H9 (cell line): ENCODE measurements around the gene CHMP6. TPM values are rescaled to one million over a fixed set of nuclear protein-coding genes. Genes with fewer than 3 reads are reported as not detected.
A peak's percentile ranks its signal among the peaks of the same experiment; 100 is the strongest.

Experiments
- DNase-seq: peaks from one replicate; pipeline ENCODE4 v3.0.0-alpha.2; 2017
- H2AFZ ChIP-seq: one replicate; pipeline ENCODE4 v1.6.1; 2013; ENCODE audit warnings: mild to moderate bottlenecking, low read length, control low read depth, moderate library complexity
- H2AK5ac ChIP-seq: 2 replicates; pipeline ENCODE4 v1.6.1; 2013; ENCODE audit warnings: low read length, control low read depth, mixed read lengths; ENCODE audit not compliant: insufficient read length
- H2BK120ac ChIP-seq: one replicate; pipeline ENCODE4 v1.6.1; 2013; ENCODE audit warnings: low read depth, mild to moderate bottlenecking, low read length, control low read depth, inconsistent platforms; ENCODE audit not compliant: poor library complexity, severe bottlenecking
- H2BK12ac ChIP-seq: 2 replicates; pipeline ENCODE4 v1.6.1; 2013; ENCODE audit warnings: low read length, control low read depth, mixed read lengths, low read depth; ENCODE audit not compliant: insufficient read length
- H2BK15ac ChIP-seq: 2 replicates; pipeline ENCODE4 v1.6.1; 2013; ENCODE audit warnings: low read depth, low read length, control low read depth
- H2BK20ac ChIP-seq: one replicate; pipeline ENCODE4 v1.6.1; 2013; ENCODE audit warnings: low read depth, mild to moderate bottlenecking, low read length, control low read depth, inconsistent platforms; ENCODE audit not compliant: poor library complexity, severe bottlenecking
- H2BK5ac ChIP-seq: 2 replicates; pipeline ENCODE4 v1.6.1; 2013; ENCODE audit warnings: low read length, control low read depth, mixed read lengths; ENCODE audit not compliant: insufficient read length
- H3K14ac ChIP-seq: 2 replicates; pipeline ENCODE4 v1.6.1; 2013; ENCODE audit warnings: low read length, control low read depth; ENCODE audit not compliant: insufficient read depth
- H3K18ac ChIP-seq: 2 replicates; pipeline ENCODE4 v1.6.1; 2013; ENCODE audit warnings: low read depth, mild to moderate bottlenecking, mixed read lengths, low read length, control low read depth; ENCODE audit not compliant: insufficient read length
- H3K23ac ChIP-seq: 2 replicates; pipeline ENCODE4 v1.6.1; 2013; ENCODE audit warnings: low read length, control low read depth, mixed read lengths, low read depth; ENCODE audit not compliant: insufficient read length
- H3K23me2 ChIP-seq: 2 replicates; pipeline ENCODE4 v1.6.1; 2013; ENCODE audit warnings: low read depth, mild to moderate bottlenecking, mixed read lengths, low read length, control low read depth; ENCODE audit not compliant: insufficient read length, poor library complexity, severe bottlenecking
- H3K27ac ChIP-seq: 2 replicates; pipeline ENCODE4 v1.5.1; 2013; ENCODE audit warnings: low read length, control low read depth, mixed read lengths, low read depth; ENCODE audit not compliant: insufficient read length
- H3K27me3 ChIP-seq: 2 replicates; pipeline ENCODE4 v1.6.1; 2013; ENCODE audit warnings: low read length, control low read depth, inconsistent platforms; ENCODE audit not compliant: insufficient read depth
- H3K4ac ChIP-seq: 2 replicates; pipeline ENCODE4 v1.6.1; 2013; ENCODE audit warnings: low read depth, mild to moderate bottlenecking, control low read depth, inconsistent platforms, low read length, moderate library complexity
- H3K4me1 ChIP-seq: 2 replicates; pipeline ENCODE4 v1.6.1; 2013; ENCODE audit warnings: low read length, control low read depth, inconsistent platforms; ENCODE audit not compliant: insufficient read depth
- H3K4me2 ChIP-seq: 2 replicates; pipeline ENCODE4 v1.6.1; 2013; ENCODE audit warnings: low read length, control low read depth, mixed read lengths; ENCODE audit not compliant: insufficient read length, insufficient read depth
- H3K56ac ChIP-seq: 2 replicates; pipeline ENCODE4 v1.6.1; 2013; ENCODE audit warnings: low read depth, mild to moderate bottlenecking, mixed read lengths, low read length, control low read depth; ENCODE audit not compliant: insufficient read length
- H3K79me1 ChIP-seq: 2 replicates; pipeline ENCODE4 v1.6.1; 2013; ENCODE audit warnings: low read depth, mild to moderate bottlenecking, moderate library complexity, low read length, control low read depth, inconsistent platforms; ENCODE audit not compliant: insufficient read depth, poor library complexity, severe bottlenecking
- H3K79me2 ChIP-seq: 2 replicates; pipeline ENCODE4 v1.6.1; 2013; ENCODE audit warnings: low read length, control low read depth, inconsistent platforms; ENCODE audit not compliant: insufficient read depth
- H3K9ac ChIP-seq: 2 replicates; pipeline ENCODE4 v1.6.1; 2013; ENCODE audit warnings: low read length, control low read depth, mixed read lengths; ENCODE audit not compliant: insufficient read length; ENCODE audit errors: extremely low read depth
- H3K9me3 ChIP-seq: one replicate; pipeline ENCODE4 v1.6.1; 2013; ENCODE audit warnings: low read depth, low read length, inconsistent platforms; ENCODE audit not compliant: control insufficient read depth
- H3T11ph ChIP-seq: one replicate; pipeline ENCODE4 v1.6.1; 2013; ENCODE audit warnings: mild to moderate bottlenecking, low read length, control low read depth, inconsistent platforms
- H4K20me1 ChIP-seq: one replicate; pipeline ENCODE4 v1.6.1; 2013; ENCODE audit not compliant: control insufficient read depth, insufficient read length, insufficient read depth
- H4K5ac ChIP-seq: 2 replicates; pipeline ENCODE4 v1.6.1; 2013; ENCODE audit warnings: low read depth, mild to moderate bottlenecking, mixed read lengths, low read length, control low read depth; ENCODE audit not compliant: insufficient read length
- H4K8ac ChIP-seq: replicated peaks from 2 replicates; pipeline ENCODE4 v1.6.1; 2013; ENCODE audit warnings: low read length, control low read depth, mixed read lengths, low read depth; ENCODE audit not compliant: insufficient read length
- H4K91ac ChIP-seq: 2 replicates; pipeline ENCODE4 v1.6.1; 2013; ENCODE audit warnings: low read depth, mild to moderate bottlenecking, moderate library complexity, mixed read lengths, low read length, control low read depth; ENCODE audit not compliant: insufficient read length
- H3K27ac Mint-ChIP-seq, 3 experiments: 2 replicates in 2 of 3; 3 replicates in 1 of 3; pipeline ENCODE4 v1.8.0; 2020 to 2021; ENCODE audit warnings: mixed read lengths in 3 of 3, mild to moderate bottlenecking in 1 of 3, moderate library complexity in 1 of 3
- H3K27me3 Mint-ChIP-seq: 2 replicates; pipeline ENCODE4 v1.8.0; 2021; ENCODE audit warnings: low read depth, mild to moderate bottlenecking, moderate library complexity, mixed read lengths
- H3K36me3 Mint-ChIP-seq, 3 experiments: 2 replicates in 2 of 3; 3 replicates in 1 of 3; pipeline ENCODE4 v1.8.0; 2020 to 2021; ENCODE audit warnings: low read depth in 3 of 3, mixed read lengths in 3 of 3; ENCODE audit not compliant: insufficient read depth in 1 of 3
- H3K4me1 Mint-ChIP-seq, 2 experiments: 2 replicates each; pipeline ENCODE4 v1.8.0; 2020; ENCODE audit warnings: mixed read lengths in 2 of 2
- H3K4me3 Mint-ChIP-seq, 2 experiments: 2 replicates in 1 of 2; 3 replicates in 1 of 2; pipeline ENCODE4 v1.8.0; 2020 to 2021; ENCODE audit warnings: mild to moderate bottlenecking in 2 of 2, mixed read lengths in 2 of 2, moderate library complexity in 1 of 2
- H3K9me3 Mint-ChIP-seq, 2 experiments: 2 replicates in 1 of 2; 3 replicates in 1 of 2; pipeline ENCODE4 v1.8.0; 2020; ENCODE audit warnings: mild to moderate bottlenecking in 2 of 2, mixed read lengths in 2 of 2, moderate library complexity in 1 of 2
- WGBS: extraction: QIAGEN DNeasy Blood & Tissue Kit; methylation state at CpG from one replicate; pipeline ENCODE4 v1.1.7; 2013; ENCODE audit warnings: missing lambda C conversion rate, low lambda C conversion rate, mixed read lengths; ENCODE audit not compliant: insufficient read length; ENCODE audit errors: extremely low coverage; 5-methylcytosine and 5-hydroxymethylcytosine counted together
- total RNA-seq: library from RNA; stranded (reverse); gene quantifications from 2 replicates; pipeline ENCODE4 v1.2.1, GENCODE V29; 2021
- TF ChIP-seq, protein P1 (sequence below): fragments of 200-600 bp; sonication (generic); conservative IDR thresholded peaks from 3 replicates; pipeline ENCODE4 v1.8.0; 2021; ENCODE audit warnings: antibody characterized with exemption, mild to moderate bottlenecking

The CHMP6 gene
- total RNA-seq, 1 experiment from 2014 or later: 23.4 TPM

DNA sequence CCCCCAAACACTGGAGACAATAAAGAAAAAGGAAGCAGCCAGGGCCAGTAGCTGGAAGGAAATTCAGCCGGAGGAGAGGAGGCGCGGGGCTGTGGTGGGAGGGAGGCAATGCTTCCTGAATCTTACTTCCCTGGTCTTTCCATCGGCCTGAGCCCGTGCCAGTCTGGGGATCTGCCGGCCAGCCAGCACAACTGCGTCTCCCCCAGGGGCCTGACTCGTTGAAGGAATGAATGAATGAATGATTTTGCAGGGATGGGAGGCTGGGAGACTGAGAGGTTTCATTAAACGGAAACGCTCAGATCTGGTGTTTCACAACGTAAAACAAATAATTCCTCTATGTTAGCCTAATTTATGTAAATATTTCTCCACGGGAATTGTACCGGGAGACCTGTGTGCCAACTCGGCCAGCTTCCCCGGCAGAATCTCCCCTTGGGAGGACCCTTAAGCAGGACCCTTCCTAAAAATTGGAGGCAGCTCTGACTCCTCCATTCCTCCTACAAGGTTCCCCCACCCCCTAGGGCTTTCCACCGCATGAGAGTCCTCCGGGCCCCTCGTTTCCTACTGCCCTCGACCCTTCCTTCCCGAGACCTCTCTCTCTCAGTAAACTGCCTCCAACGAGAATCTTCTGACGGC, 42.0 kb downstream of the CHMP6 start:
- Mint-ChIP-seq H3K9me3 (no peaks in the 10 kb centered on the region; a peak in 1 of 5 replicates), H3K36me3 (peaks cover 0 to 21% (median 11%) of the 10 kb centered on the region in 3 experiments; a peak in 5 of 7 replicates), H3K4me3 (peak overlapping the region; percentile 79 to 92), H3K4me1 (peaks cover 30 to 38% of the 10 kb centered on the region in 2 experiments), H3K27ac (no peak overlapping the region), H3K27me3 (peaks cover 27% of the 10 kb centered on the region)
- Histone ChIP-seq H2AK5ac (no peak overlapping the region), H3K23ac (no peak overlapping the region), H2BK120ac (no peak overlapping the region), H4K5ac (no peak overlapping the region), H3K4ac (no peak overlapping the region), H4K20me1 (no peaks in the 10 kb centered on the region), H2AFZ (no peak overlapping the region), H3K9me3 (no peaks in the 10 kb centered on the region), H3K27me3 (peaks cover 2% of the 10 kb centered on the region; the same call in 1 of the 2 replicates), H3K9ac (no peak overlapping the region), H3K79me1 (no peaks in the 10 kb centered on the region), H3K14ac (no peak overlapping the region), H3K27ac (no peak overlapping the region), H3K4me1 (peaks cover 4% of the 10 kb centered on the region; the same call in 1 of the 2 replicates), H2BK15ac (no peak overlapping the region), H3K4me2 (peak overlapping the region; percentile 41), H3K23me2 (peaks cover 9% of the 10 kb centered on the region), H2BK12ac (no peak overlapping the region), H4K91ac (no peak overlapping the region), H2BK20ac (no peak overlapping the region), H3K56ac (no peak overlapping the region), H2BK5ac (no peak overlapping the region), H3K79me2 (no peaks in the 10 kb centered on the region), H4K8ac (no peak overlapping the region), H3T11ph (no peak overlapping the region), H3K18ac (no peak overlapping the region)
- no CpG with 5 or more reads among the region's 22 CpGs for WGBS
- TF ChIP-seq, protein P1, sequence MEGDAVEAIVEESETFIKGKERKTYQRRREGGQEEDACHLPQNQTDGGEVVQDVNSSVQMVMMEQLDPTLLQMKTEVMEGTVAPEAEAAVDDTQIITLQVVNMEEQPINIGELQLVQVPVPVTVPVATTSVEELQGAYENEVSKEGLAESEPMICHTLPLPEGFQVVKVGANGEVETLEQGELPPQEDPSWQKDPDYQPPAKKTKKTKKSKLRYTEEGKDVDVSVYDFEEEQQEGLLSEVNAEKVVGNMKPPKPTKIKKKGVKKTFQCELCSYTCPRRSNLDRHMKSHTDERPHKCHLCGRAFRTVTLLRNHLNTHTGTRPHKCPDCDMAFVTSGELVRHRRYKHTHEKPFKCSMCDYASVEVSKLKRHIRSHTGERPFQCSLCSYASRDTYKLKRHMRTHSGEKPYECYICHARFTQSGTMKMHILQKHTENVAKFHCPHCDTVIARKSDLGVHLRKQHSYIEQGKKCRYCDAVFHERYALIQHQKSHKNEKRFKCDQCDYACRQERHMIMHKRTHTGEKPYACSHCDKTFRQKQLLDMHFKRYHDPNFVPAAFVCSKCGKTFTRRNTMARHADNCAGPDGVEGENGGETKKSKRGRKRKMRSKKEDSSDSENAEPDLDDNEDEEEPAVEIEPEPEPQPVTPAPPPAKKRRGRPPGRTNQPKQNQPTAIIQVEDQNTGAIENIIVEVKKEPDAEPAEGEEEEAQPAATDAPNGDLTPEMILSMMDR: no peak
- no peak for DNase-seq
